ENCODE data around the gene AMDHD1. TPM values are rescaled to one million over a fixed set of nuclear protein-coding genes. Genes with fewer than 3 reads are reported as not detected.

The AMDHD1 gene, protein sequence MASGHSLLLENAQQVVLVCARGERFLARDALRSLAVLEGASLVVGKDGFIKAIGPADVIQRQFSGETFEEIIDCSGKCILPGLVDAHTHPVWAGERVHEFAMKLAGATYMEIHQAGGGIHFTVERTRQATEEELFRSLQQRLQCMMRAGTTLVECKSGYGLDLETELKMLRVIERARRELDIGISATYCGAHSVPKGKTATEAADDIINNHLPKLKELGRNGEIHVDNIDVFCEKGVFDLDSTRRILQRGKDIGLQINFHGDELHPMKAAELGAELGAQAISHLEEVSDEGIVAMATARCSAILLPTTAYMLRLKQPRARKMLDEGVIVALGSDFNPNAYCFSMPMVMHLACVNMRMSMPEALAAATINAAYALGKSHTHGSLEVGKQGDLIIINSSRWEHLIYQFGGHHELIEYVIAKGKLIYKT
- total RNA-seq (ENCODE audit: insufficient read depth, low replicate concordance), result not detected

DNA sequence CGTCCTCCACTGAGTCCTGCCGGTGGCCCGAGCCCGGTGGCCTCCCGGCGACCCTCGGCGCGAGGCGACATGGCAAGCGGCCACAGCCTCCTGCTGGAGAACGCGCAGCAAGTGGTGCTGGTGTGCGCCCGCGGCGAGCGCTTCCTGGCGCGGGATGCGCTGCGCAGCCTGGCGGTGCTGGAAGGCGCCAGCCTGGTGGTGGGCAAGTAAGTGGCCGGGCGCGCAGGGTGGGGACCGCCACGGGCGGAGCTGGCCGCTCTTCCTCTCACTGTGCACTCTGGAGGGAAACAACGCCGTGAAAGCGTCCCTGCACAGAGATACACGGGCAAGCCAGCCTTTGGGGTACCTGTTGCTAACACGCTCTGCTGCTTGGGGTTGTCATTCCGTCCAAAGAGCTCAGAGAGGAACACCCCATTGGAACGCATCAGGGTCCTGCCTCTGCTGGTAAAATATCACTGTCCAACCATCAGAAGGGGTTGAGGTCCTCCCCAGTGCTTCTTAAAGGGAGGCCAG lies at the start of gene AMDHD1:
AMDHD1 (plus strand) TSS at position 2 of the 513 bp plus-strand sequence; CDS start at position 70, 68 bp downstream.
- no peak for DNase-seq (ENCODE audit: low spot score)

DNA sequence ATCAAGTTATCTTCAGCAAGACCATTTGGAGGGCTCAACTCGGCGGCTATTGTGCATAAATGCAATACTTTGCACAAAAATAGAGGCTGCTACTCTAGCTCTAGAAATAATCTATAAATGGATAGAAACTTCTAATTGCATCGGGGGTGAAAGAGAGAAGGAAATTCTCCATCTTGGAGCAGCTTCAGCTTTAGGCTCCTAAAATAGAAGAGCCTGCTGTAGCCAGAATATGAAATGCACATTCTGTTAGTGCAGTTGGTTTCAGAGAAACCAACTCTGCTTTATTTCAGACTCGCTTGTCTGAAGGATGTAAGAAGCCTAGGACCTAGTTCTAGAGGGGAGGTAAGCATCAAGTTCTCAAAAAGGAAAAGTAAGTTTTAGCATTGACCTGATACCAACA lies 46.3 kb upstream of the AMDHD1 start:
- DNase-seq (ENCODE audit: low spot score), result no peak

DNA sequence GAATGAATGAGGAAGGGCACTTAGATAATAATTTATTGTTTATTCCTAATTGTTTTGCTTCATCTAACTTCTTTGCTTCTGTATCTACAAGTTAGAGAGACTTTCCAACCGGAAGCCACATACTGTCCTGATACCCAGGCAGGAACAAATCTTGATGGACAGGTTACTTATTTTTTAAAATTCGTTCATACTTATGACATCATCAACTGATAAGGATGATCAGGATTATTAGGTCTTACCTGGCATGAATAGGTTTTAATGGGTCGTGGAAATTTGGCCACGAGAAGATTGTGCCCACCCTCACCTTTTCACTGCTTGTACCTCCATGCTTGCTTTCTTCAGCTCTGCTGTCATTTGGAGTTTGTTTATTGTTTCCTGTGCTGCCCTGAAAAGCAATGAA lies 45.0 kb upstream of the AMDHD1 start:
- DNase-seq (ENCODE audit: low spot score), result no peak

DNA sequence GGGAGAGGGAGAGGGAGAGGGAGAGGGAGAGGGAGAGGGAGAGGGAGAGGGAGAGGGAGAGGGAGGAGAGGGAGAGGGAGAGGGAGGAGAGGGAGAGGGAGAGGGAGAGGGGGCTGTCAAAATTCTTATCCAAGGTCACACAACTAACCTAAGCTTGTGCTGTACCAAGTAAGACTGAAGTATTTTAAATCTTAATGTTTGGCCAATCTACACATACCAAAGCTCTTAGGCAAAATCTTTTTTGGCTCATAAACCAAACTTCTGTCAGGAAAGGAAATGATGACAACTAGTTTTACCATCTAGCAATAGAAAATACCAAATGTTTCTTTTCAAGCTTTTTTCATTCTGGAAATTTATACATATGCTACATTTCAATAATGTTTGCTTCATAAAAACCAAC lies 34.6 kb upstream of the AMDHD1 start:
- peak; percentile 22 for DNase-seq (ENCODE audit: low spot score)

DNA sequence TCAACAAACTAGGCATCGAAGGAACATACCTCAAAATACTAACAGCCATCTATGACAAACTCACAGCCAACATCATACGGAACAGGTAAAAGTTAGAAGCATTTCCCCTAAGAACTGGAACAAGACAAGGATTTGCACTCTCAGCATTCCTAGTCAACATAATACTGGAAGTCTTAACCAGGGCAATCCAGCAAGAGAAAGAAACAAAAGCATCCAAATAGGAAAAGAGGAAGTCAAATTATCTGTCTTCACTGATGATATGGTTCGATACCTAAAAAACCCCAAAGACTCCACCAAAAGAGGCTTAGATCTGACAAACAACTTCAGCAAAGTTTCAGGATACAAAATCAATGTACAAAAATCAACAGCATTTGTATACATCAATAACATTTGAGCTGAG lies 33.3 kb upstream of the AMDHD1 start:
- DNase-seq (ENCODE audit: low spot score), result no peak

DNA sequence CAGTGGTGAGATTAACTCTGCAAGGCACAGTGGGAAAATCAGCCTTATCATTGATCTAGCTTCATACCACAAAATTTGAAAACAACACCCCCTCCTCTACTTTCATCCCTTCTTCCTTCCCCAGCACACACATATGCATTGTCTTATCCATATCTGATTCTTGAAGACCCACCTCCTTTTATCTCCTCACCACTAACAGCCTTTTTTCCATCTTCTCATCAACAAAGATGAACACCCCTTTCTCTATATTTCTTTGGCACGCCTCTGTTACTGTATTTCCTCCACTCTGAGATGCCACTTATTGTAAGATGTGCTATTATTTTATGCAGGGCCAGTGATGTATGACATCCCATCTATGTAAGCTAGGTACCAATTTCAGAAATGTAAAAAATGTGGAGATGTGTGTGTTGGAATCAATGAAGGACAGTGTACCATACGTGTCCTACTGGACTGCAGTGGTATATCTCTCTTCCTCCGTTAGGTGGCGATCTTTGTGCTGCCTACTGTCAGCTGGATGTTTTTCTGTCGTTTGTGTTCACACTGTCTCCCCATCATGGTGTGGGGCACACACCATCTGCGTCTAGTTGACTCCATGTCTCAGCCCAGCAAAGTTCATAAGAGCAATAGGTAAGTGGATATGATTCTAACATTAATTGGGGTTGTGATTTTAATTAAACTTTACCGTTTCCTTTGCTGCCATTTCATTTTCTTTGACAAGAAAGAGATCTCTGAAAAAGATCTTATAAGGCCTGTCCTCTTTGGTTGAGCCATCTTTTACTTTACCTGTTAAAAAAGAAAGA lies 24.7 kb upstream of the AMDHD1 start:
- DNase-seq (ENCODE audit: low spot score), result peak; percentile 46

DNA sequence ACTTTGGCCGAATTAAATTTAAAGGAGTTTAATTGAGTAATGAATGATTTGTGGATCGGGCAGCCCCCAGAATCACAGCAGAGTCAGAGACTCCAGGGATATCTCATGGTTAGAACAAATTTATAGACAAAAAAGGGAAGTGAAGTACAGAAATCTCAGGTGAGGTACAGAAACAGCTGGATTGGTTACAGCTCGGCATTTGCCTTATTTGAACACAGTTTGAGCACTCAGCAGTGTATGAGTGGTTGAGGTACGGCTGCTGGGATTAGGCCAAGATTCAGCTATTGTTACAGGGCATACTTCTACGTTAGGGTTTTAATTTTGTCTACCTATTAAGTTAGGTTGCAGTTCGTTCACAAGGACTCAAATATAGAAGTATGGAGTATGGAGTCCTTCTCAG lies 24.0 kb upstream of the AMDHD1 start:
- no peak for DNase-seq (ENCODE audit: low spot score)

DNA sequence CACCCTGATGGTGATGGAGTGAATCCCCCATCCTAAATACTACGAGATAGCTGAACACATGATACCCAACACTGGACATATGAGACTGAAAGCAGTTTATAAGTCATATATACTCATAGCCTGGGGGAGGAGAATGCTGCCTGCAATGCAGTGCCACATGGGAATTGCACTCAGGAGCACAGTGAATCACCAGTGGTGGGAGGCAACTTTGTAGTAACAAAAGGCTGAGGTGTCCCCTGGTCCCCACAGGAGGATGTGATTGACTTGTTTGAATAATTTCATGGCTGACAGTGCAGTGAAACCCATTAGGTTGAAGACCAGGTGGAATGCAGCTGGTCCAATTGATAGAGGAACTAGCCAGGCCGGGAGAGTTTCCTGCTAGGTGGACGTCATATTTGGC lies 20.9 kb upstream of the AMDHD1 start:
- no peak for DNase-seq (ENCODE audit: low spot score)

DNA sequence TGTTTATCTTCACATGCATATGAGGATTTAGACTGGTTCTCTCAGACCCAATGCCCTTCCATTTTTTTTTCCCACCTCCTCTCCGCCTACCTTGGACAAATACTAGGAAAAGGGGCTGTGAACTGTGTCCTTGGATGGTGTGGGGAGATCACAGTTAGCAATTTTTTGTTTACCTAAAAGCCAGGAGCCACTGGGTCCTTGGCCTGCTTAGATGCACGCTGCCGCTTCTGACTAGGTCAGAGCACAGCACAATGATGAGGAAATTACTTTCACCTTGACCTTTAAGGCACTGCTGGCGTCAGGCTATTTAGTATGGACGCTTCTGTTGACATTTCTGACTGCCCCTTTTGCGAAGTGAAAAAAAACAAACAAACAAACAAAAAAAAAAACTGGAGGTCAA lies 2.6 kb upstream of the AMDHD1 start:
- no peak for DNase-seq (ENCODE audit: low spot score)

DNA sequence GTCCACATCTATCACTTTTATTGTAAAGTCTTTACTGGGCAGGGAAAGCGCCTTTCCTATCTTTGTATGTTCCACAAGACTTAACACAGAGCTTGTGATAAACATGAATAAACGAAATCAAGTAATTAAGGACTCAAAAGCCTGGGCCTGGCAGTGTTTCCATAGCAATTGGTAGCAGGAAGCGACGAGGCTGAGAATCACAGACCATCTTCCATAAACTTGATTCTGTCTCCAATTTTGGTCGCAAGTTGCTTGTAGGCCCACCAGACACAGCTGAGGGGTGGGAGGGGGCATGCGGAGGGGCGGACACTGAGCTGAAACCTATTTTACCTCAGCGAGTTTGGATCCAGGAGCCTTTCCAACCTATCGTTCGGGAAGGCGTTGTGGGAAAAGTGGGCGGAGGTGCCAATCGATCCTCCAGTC lies 1.0 kb upstream of the AMDHD1 start:
- peak; percentile 2 for DNase-seq (ENCODE audit: low spot score)

DNA sequence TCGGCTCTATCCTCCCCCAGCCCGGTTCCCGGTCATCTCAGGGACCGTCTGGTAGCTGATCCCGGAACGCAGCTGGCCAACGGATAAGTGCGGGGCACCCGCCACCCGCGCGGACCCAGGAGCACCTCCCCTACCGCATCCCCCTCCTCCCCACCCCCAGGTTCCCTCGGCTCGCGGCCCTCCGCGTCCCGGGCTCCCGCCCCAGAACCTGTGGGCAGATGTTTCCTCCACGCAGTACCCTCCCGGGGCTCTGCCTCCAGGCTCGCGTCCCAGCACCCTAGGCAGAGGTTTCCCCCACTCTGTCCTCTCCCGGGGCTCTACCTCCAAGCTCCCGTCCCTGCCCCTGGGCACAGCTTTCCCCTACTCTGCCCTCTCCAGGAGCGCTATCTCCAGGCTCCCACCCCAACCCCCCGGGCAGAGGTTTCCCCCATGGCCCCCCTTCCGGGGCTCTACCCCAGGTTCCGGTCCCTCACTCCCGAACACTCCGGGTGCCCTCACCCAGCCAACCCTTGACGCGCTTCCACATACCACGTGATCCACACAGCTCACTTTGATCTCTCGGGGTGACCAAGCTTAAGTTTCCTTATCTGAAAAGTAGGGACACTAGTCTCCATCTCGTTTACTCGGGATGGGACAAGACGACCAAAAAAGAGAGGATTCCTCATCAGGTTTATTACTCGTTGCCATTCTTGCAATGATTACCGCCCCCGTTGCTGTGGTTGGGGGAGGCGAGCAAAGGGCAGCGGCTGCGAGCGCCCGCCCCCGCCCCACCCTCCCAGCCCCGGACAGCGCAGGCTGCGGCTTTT lies 404 bp upstream of the AMDHD1 start, which contains the start of gene CCDC38:
CCDC38 (minus strand) TSS at position 91 of the 806 bp plus-strand sequence. CDS start 6,105 bp downstream, outside the sequence.
- peak; percentile 84 for DNase-seq (ENCODE audit: low spot score)

DNA sequence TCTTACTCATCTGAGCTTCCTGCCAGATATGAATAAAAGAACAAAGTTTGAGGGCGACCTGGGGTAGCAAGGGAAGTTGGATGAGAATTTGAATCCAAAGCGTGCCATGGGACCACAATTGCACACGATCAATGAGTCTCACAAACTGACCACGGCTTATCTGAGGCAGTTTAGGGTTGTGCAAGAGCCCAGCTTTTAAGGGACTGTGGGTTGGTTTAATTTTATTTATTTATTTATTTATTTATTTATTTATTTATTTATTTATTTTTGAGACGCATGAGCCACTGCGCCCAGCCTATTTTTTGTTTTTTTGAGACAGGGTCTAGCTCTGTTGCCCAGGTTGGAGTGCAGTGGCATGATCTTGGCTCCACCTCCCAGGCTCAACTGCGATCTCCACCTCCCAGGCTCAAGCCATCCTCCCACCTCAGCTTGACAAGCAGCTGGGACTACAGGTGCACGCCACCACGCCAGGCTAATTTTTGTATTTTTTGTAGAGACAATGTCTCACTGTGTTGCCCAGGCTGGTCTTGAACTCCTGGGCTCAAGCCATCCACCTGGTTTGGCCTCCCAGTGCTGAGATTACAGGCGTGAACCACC lies 1.1 kb downstream of the AMDHD1 start:
- DNase-seq (ENCODE audit: low spot score), result no peak

DNA sequence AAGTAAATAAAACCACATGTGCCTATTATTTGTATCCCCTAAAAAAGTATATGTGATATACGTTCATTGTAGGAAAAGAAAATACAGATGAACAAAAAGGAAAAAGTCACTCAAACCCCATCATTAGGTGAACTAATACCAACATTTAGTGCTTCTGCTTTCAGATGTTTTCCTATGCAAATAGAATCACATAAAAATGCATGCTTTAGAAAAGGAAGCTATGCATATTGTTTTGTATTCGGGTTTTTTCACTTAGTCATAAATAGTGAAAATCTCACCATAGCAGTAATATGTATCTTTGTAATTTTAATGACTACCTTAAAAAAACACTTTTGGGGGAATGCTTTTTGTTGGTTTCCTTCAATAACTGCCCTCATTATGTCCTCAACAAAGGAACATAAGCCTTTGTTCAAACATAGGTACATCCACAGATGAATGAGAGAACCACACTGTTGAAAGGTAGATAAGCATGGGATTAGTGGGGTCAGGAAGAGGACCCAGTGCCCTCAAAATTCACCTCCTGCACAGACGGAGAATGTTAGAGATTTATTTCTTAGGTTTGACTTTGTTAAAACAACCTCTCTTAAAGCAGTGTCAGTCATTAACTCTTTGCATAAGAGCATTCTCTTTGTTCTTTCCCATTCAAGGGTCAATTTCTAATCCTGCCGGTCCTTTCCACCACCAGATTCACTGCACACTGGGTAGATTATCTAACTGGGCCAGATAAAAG lies 6.5 kb downstream of the AMDHD1 start:
- DNase-seq (ENCODE audit: low spot score), result no peak

DNA sequence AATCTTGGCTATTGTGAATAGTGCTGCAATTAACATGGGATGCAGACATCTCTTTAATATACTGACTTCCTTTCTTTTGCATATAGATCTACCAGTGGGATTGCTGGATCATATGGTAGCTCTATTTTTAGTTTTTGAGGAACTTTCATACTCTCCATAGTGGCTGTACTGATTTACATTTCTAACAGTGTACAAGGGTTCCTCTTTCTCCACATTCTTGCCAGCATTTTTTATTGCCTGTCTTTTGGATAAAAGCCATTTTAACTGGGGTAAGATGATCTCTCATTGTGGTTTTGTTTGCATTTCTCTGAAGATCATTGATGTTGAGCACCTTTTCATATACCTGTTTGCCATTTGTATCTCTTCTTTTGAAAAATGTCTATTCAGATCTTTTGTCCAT lies 8.4 kb downstream of the AMDHD1 start:
- DNase-seq (ENCODE audit: low spot score), result no peak

DNA sequence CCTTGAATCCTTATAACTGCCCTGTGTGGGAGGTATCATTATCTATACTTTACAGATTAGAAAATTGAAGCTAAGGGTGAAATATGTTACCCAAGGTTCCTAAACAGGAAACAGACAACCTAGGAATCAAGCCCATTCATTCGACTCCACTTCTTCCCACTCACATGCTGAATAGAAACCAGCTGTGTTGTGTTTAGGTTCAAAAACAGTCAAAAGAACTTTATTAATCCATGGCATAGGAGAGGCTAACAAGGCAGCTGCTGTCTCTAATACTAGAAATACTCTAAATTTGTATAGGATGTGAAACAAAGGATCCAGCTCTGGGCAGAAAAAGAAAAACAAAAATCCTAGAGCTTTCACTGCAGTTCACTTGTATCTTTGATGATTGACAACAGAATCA lies 9.9 kb downstream of the AMDHD1 start:
- no peak for DNase-seq (ENCODE audit: low spot score)

DNA sequence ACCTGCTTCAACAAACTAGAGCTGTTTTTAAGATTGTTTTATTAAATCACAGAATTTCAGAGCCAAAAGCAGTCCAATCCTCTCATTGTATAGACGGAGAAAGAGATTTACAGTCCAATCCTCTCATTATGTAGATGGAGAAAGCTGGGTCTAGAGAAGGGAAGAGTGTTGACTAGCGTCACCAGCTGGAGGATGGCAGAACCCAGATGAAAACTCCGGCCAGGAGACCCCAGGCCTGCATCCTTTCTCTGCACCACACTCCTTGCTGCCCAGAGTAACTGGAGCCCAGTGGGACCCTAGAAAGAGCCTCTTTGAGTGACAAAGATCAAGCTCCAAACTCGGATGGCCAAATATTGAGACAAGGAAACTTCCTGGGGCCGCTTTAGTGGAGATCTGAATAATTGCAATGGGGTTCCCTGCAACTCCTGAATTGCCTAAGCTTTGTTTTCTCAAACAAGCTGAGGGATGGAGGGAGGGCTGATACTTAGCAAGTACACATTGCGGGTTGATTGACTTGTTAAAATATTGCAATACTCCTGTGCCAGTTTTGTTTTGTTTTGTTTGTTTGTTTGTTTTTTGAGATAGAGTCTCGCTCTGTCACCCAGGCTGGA lies 12.5 kb downstream of the AMDHD1 start:
- DNase-seq (ENCODE audit: low spot score), result no peak

DNA sequence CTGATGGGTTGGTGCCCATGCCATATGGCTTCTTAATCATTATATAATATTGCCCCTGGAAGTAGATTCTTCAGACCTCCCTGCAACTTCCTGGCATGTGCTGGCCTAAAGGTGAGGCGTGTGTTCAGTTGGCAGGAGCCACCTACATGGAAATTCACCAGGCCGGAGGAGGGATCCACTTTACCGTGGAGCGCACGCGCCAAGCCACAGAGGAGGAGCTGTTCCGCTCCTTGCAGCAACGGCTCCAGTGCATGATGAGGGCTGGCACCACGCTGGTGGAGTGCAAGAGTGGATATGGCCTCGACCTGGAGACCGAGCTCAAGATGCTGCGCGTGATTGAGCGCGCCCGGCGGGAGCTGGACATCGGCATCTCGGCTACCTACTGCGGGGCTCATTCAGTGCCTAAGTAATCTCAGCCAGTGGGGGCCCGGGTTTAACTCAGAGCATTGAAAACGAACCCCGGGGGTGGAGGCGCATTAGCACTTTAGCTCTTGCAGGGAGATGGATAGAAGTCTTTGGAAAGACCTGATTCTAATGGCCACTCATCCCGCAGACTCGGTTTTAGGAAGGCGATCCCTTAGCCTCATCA lies 13.5 kb downstream of the AMDHD1 start:
- no peak for DNase-seq (ENCODE audit: low spot score)

DNA sequence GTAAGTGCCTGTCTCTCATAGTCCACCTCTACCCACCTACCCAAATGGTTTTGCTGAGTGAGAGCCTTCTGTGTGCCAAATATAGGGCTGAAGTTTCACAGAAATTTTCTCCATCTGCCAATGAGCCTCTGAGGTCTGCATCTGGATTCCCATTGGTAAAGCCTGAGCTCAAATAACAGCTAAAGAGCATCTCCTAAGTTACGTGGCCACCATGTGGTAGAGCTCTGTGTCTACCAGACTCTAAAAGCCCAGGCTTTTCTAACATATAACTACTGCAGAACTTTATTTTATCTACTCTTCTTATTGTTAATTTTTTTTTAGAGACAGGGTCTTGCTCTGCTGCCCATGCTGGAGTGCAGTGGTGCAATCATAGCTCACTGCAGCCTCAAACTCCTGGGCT lies 16.0 kb downstream of the AMDHD1 start:
- no peak for DNase-seq (ENCODE audit: low spot score)

DNA sequence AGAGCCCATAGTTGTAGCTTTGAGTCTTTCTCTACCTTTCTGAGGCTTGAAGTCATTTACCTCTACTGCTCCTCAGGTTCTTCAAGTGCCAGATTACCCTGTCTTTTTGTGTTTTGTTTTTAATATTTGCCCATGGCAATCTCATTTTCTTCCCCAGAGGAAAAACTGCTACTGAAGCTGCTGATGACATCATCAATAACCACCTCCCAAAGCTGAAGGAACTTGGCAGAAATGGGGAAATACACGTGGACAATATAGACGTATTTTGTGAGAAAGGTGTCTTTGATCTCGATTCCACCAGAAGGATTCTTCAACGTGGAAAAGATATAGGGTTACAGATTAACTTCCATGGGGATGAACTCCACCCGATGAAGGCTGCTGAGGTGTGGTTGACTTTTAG lies 17.1 kb downstream of the AMDHD1 start:
- DNase-seq (ENCODE audit: low spot score), result no peak

DNA sequence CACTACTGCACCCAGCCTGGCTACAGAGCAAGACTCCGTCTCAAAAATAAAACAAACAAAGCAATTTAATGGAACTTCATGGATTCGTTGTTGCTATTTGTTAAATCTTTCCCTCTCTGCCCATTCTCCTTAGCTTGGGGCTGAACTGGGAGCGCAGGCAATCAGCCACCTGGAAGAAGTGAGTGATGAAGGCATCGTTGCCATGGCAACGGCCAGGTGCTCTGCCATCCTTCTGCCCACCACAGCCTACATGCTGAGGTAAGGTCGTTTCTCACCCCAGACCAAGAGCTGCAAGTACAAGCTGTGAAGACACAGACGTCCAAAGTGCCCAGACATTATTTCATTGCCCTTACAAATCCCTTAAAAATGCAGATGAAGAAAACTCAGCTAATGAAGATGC lies 19.1 kb downstream of the AMDHD1 start:
- DNase-seq (ENCODE audit: low spot score), result no peak

Data from umbilical cord (tissue), 2 donors.